Measurements from ENCODE around the gene USB1. TPM values are rescaled to one million over a fixed set of nuclear protein-coding genes. Genes with fewer than 3 reads are reported as not detected.

The USB1 gene
- total RNA-seq, 2 experiments from 2014 or later, result 32.9 to 37.5 TPM

DNA sequence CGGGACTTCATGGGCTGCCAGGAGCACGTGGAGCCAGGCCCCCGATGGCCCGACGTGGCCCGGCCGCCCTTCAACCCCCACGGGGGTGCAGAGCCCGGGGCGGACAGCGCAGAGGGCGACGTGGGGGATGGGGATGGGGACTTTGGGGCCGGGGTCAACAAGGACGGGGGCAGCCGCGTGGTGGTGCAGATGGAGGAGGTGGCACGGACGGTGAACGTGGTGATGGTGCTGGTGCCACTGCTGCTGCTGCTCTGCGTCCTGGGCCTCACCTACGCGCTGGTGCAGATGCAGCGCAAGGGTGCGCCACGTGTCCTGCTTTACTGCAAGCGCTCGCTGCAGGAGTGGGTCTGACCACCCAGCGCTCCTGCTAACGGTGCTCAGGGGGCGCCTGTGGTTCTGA, 43.9 kb downstream of the USB1 start:
- intact Hi-C loops (cut with micrococcal nuclease), result no loop called here
- DNase-seq, result no peak
- CTCF ChIA-PET, result no interaction called here
- H3K4me3 Mint-ChIP-seq, result no peak overlapping the region
- no peak overlapping the region for H3K27ac Mint-ChIP-seq
- POLR2A ChIA-PET, result no interaction called here
- TF ChIP-seq, protein P1, sequence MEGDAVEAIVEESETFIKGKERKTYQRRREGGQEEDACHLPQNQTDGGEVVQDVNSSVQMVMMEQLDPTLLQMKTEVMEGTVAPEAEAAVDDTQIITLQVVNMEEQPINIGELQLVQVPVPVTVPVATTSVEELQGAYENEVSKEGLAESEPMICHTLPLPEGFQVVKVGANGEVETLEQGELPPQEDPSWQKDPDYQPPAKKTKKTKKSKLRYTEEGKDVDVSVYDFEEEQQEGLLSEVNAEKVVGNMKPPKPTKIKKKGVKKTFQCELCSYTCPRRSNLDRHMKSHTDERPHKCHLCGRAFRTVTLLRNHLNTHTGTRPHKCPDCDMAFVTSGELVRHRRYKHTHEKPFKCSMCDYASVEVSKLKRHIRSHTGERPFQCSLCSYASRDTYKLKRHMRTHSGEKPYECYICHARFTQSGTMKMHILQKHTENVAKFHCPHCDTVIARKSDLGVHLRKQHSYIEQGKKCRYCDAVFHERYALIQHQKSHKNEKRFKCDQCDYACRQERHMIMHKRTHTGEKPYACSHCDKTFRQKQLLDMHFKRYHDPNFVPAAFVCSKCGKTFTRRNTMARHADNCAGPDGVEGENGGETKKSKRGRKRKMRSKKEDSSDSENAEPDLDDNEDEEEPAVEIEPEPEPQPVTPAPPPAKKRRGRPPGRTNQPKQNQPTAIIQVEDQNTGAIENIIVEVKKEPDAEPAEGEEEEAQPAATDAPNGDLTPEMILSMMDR (IDR thresholded peaks at IDR 0.05), result no peak
- H3K9me3 Mint-ChIP-seq, result no peaks in the 10 kb centered on the region
- H3K36me3 Mint-ChIP-seq (ENCODE audit: low read depth), result no peaks in the 10 kb centered on the region
- ATAC-seq, result no peak
- no peaks in the 10 kb centered on the region for H3K4me1 Mint-ChIP-seq (ENCODE audit: low read depth)
- H3K27me3 Mint-ChIP-seq, result no peaks in the 10 kb centered on the region

DNA sequence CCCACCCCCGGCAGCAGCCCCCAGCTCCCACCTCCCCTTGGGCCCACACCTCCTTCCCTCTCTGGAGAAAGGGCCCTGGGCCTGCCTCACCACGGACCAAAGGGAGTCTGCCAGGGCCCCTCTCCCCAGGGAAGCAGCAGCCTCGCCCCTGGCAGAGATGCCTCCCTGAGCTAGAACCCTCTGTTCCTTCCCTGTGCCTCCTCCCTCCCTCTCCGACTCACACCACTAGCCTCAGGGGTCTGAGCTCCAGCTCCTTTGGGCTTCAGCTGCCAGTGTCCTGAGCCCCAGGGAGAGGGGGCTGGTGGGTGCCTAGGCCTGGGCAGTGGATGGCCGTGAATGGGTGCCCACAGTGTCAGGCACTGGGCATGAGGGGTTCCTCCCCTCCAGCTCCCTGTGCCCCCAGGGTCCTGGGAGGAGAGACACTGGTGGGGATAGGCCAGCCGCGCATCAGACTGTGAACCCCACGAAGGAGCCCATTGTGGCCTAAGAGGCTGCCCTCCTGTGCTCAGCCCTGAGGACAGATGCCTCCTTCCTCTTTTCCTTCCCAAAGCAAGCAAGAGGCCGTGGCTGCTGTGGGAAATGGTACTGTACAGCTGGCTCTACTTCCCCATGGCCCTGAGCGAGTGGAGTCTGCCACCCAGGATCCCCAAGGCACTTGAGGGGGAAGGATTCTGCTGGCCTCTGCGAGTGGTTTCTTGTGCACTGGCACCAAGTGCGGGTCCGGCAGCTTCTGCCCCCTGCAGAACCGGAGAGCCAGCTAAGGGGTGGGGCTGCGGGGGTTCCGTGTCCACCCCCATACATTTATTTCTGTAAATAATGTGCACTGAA, 45.1 kb downstream of the USB1 start:
- DNase-seq (no peak), ATAC-seq (no peak)
- peaks cover 1% of the 10 kb centered on the region for H3K27me3 Mint-ChIP-seq
- ChIA-PET POLR2A (no interaction called here), CTCF (no interaction called here)
- no peak overlapping the region for H3K27ac Mint-ChIP-seq
- intact Hi-C loops (cut with micrococcal nuclease), result no loop called here
- no peak overlapping the region for H3K4me3 Mint-ChIP-seq
- H3K9me3 Mint-ChIP-seq, result peaks cover 2% of the 10 kb centered on the region
- H3K4me1 Mint-ChIP-seq (ENCODE audit: low read depth), result no peaks in the 10 kb centered on the region
- TF ChIP-seq, protein P1 (IDR thresholded peaks at IDR 0.05), result no peak
- no peaks in the 10 kb centered on the region for H3K36me3 Mint-ChIP-seq (ENCODE audit: low read depth)

- intact Hi-C loops (cut with micrococcal nuclease), result no loop called here
- TF ChIP-seq, protein P1 (IDR thresholded peaks at IDR 0.05), result no peak
- Mint-ChIP-seq H3K9me3 (peaks cover 2% of the 10 kb centered on the region), H3K27me3 (peaks cover 1% of the 10 kb centered on the region), H3K36me3 (ENCODE audit: low read depth) (no peaks in the 10 kb centered on the region), H3K27ac (no peak overlapping the region), H3K4me1 (ENCODE audit: low read depth) (no peaks in the 10 kb centered on the region), H3K4me3 (no peak overlapping the region)
- ATAC-seq, result no peak
- ChIA-PET POLR2A (no interaction called here), CTCF (interaction anchor here (1.6 kb wide), 1 partner anchor 51 kb away, joined by 5 read pairs; no protein-coding TSS in a partner anchor)
- DNase-seq, result no peak
These were observed 45.7 kb downstream of the USB1 start for GRCh38 chr16:58046936-58047335.

DNA sequence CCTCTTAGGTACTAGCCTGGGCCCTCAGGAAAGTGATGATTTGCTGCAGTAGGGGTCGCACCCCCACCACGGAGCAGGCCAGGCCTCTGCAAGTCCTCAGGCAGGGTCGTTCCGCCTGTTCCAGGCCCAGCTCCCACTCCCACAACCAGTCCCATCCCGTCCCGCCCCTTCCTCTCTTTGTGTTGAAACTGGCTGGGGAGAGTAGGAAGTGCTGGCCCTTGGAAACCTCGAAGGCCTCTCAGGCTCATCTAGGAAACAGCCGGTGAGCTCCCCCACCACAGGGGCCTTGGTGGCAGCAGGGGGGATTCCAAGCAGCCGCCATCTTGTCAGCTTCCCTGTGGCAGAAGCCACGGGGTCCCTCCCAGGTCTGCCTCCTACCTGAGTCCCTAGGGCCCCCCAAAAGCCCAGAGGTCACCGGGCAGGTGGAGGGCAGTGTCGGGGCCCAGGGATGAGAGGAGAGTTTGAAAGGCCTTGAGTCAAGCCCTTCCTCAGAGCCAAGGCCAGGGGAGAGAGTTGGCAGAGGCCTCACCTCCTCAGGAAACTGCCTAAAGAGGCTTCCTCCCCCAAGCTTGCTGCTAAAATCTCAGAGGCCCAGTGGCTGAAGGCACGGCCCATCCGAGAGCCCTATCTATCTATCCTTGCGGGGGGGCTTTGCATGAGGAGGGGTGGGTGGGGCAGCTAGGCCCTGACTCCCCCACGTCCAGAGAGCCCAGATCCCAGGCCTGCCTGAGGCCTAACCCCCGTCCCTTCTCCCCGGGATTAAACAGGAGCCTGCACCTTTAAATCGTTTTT, 46.5 kb downstream of the USB1 start:
- intact Hi-C loops (cut with micrococcal nuclease), result no loop called here
- Mint-ChIP-seq H3K4me3 (no peak overlapping the region), H3K27ac (no peak overlapping the region), H3K36me3 (ENCODE audit: low read depth) (no peaks in the 10 kb centered on the region), H3K9me3 (peaks cover 2% of the 10 kb centered on the region), H3K27me3 (peaks cover 1% of the 10 kb centered on the region), H3K4me1 (ENCODE audit: low read depth) (no peaks in the 10 kb centered on the region)
- DNase-seq (no peak), ATAC-seq (no peak)
- POLR2A ChIA-PET, result no interaction called here
- TF ChIP-seq, protein P1 (IDR thresholded peaks at IDR 0.05), result no peak
- CTCF ChIA-PET, result interaction anchor here (1.1 to 1.6 kb wide), 2 partner anchors 9 to 50 kb away, joined by 3 to 5 read pairs; no protein-coding TSS in a partner anchor

All from activated CD8-positive, alpha-beta T cell treated with anti-CD3 and anti-CD28 coated beads for 36 hours (primary cell).